ENCODE measurements around the gene UBA1.

- no peak for TF ChIP-seq POLR2A (IDR thresholded peaks at IDR 0.05; ENCODE audit: low read depth, low read length)
- no peak for TF ChIP-seq CTCF (IDR thresholded peaks at IDR 0.05; ENCODE audit: extremely low read depth in 1 of 2, insufficient read depth in 1 of 2, low read depth in 1 of 2, low read length in 2 of 2)
- TF ChIP-seq FOS (IDR thresholded peaks at IDR 0.05; ENCODE audit: borderline replicate concordance, insufficient read depth, low read length) = no peak
- no peak for TF ChIP-seq EZH2 (IDR thresholded peaks at IDR 0.05; ENCODE audit: borderline replicate concordance, low read depth, low read length, severe bottlenecking)
- no peak for TF ChIP-seq POLR2AphosphoS5 (IDR thresholded peaks at IDR 0.05; ENCODE audit: insufficient read depth, low read depth, low read length)
These were observed 42.2 kb upstream of the UBA1 start for GRCh38 chrX:47151435-47151834.

Data from endothelial cell of umbilical vein (primary cell).